A673 (cell line): ENCODE data around the gene SLC44A1.

Source experiments
- EZH2 ChIP-seq: fragments of 200-600 bp; sonication (generic); IDR thresholded peaks from 2 replicates; pipeline ENCODE4 v1.6.1; 2017; ENCODE audit warnings: borderline replicate concordance, low read depth, mild to moderate bottlenecking, mixed read lengths, antibody characterized with exemption, low read length; ENCODE audit not compliant: poor library complexity, severe bottlenecking
- TF ChIP-seq, protein P1 (sequence below): fragments of 300-800, 200-600 bp; sonication (generic); conservative IDR thresholded peaks from 2 replicates; pipeline ENCODE4 v1.5.1; 2017; ENCODE audit warnings: low read depth, mild to moderate bottlenecking, antibody characterized with exemption, low read length, moderate library complexity, mixed read lengths

DNA sequence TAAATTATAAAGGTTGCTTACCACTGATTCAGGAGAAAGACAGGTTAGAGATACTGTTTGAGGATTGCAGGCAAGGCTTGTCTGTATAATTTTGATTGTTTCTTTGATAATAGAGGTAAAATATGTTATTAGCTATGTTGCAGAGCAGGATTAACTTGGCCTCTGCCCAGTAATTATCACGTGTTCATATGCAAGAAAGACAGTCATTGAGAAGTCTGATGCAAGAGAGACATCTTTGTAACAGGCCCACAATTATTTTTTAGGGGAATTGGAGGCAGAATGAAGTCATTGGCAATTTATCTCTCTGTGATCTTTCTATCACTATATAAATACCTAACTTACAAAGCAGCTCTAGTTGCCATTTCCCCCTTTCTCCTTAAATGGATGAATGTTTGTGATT lies 46.0 kb downstream of the SLC44A1 start:
- TF ChIP-seq, protein P1, sequence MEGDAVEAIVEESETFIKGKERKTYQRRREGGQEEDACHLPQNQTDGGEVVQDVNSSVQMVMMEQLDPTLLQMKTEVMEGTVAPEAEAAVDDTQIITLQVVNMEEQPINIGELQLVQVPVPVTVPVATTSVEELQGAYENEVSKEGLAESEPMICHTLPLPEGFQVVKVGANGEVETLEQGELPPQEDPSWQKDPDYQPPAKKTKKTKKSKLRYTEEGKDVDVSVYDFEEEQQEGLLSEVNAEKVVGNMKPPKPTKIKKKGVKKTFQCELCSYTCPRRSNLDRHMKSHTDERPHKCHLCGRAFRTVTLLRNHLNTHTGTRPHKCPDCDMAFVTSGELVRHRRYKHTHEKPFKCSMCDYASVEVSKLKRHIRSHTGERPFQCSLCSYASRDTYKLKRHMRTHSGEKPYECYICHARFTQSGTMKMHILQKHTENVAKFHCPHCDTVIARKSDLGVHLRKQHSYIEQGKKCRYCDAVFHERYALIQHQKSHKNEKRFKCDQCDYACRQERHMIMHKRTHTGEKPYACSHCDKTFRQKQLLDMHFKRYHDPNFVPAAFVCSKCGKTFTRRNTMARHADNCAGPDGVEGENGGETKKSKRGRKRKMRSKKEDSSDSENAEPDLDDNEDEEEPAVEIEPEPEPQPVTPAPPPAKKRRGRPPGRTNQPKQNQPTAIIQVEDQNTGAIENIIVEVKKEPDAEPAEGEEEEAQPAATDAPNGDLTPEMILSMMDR, result no peak
- no peak for TF ChIP-seq EZH2
